IMR-90 (cell line): Measurements from ENCODE around the gene RIMOC1. TPM values are rescaled to one million over a fixed set of nuclear protein-coding genes. Genes with fewer than 3 reads are reported as not detected.

Experiments
- ATAC-seq: fragments of 200-7000 bp; cut with Tn5 transposase; 2 replicates; pipeline ENCODE4 v1.9.1; 2020; ENCODE audit warnings: low read depth, mild to moderate bottlenecking, moderate library complexity
- BruUV-seq: library from RNA; stranded (reverse); fragments of 400-500 nt; replicated peaks from 2 replicates; lab custom pipeline; 2021; lab: Mats Ljungman, UMichigan
- CTCF ChIA-PET: fragments of 300-600 bp; formaldehyde crosslinking; extraction: SDS; loops from one replicate; lab custom pipeline; 2021; ENCODE audit warnings: antibody characterized with exemption; lab: Yijun Ruan, JAX
- POLR2A ChIA-PET: fragments of 300-600 bp; sonication (Branson Sonifier 250); formaldehyde crosslinking; loops from one replicate; lab custom pipeline; 2022; ENCODE audit warnings: antibody characterized with exemption; ENCODE audit not compliant: unreplicated experiment; lab: Charles Lee
- DNase-seq: peaks from one replicate; pipeline ENCODE4 v3.0.0; 2013
- H2AFZ ChIP-seq: replicated peaks from 2 replicates; pipeline ENCODE3; 2013; ENCODE audit warnings: low read length, mild to moderate bottlenecking; ENCODE audit not compliant: poor library complexity
- H2AK5ac ChIP-seq: 2 replicates; pipeline ENCODE4 v1.6.1; 2013; ENCODE audit warnings: low read depth, low read length, inconsistent platforms
- H2AK9ac ChIP-seq: replicated peaks from 2 replicates; pipeline ENCODE3; 2013; ENCODE audit warnings: mild to moderate bottlenecking, low read depth, low read length, moderate library complexity; ENCODE audit not compliant: poor library complexity
- H2BK120ac ChIP-seq: 2 replicates; pipeline ENCODE4 v1.6.1; 2013; ENCODE audit warnings: low read depth, low read length, inconsistent platforms
- H2BK15ac ChIP-seq: 3 replicates; pipeline ENCODE4 v1.6.1; 2013; ENCODE audit warnings: low read depth, low read length, inconsistent platforms
- H2BK20ac ChIP-seq: 2 replicates; pipeline ENCODE4 v1.6.1; 2013; ENCODE audit warnings: low read depth, mild to moderate bottlenecking, inconsistent platforms, low read length, moderate library complexity
- H2BK5ac ChIP-seq: 2 replicates; pipeline ENCODE4 v1.6.1; 2013; ENCODE audit warnings: mild to moderate bottlenecking, low read depth, low read length, inconsistent platforms; ENCODE audit not compliant: poor library complexity, severe bottlenecking
- H3K14ac ChIP-seq: replicated peaks from 2 replicates; pipeline ENCODE4 v1.6.1; 2013; ENCODE audit warnings: low read depth, low read length, inconsistent platforms
- H3K18ac ChIP-seq: 2 replicates; pipeline ENCODE4 v1.6.1; 2013; ENCODE audit warnings: low read depth, low read length, control low read depth
- H3K23ac ChIP-seq: 2 replicates; pipeline ENCODE4 v1.6.1; 2013; ENCODE audit warnings: low read depth, low read length, inconsistent platforms
- H3K27ac ChIP-seq: 2 replicates; pipeline ENCODE4 v1.5.1; 2013; ENCODE audit warnings: mild to moderate bottlenecking, control low read depth, low read length; ENCODE audit not compliant: insufficient read depth
- H3K27me3 ChIP-seq: 2 replicates; pipeline ENCODE4 v1.6.1; 2013; ENCODE audit warnings: low read length; ENCODE audit not compliant: control insufficient read depth, insufficient read depth
- H3K36me3 ChIP-seq: 2 replicates; pipeline ENCODE4 v1.6.1; 2013; ENCODE audit warnings: low read length, mixed read lengths; ENCODE audit not compliant: control insufficient read depth, insufficient read depth
- H3K4ac ChIP-seq: 2 replicates; pipeline ENCODE4 v1.6.1; 2013; ENCODE audit warnings: low read depth, low read length, inconsistent platforms
- H3K4me1 ChIP-seq: 2 replicates; pipeline ENCODE4 v1.6.1; 2013; ENCODE audit warnings: low read length, mixed read lengths; ENCODE audit not compliant: control insufficient read depth, insufficient read depth
- H3K4me2 ChIP-seq: 2 replicates; pipeline ENCODE4 v1.6.1; 2013; ENCODE audit warnings: low read depth, mild to moderate bottlenecking, control low read depth, low read length, moderate library complexity
- H3K4me3 ChIP-seq: 2 replicates; pipeline ENCODE4 v1.5.1; 2013; ENCODE audit warnings: low read depth, mild to moderate bottlenecking, control low read depth, low read length, moderate library complexity; ENCODE audit not compliant: insufficient read depth
- H3K56ac ChIP-seq: 2 replicates; pipeline ENCODE4 v1.6.1; 2013; ENCODE audit warnings: low read length, inconsistent platforms; ENCODE audit not compliant: insufficient read depth; ENCODE audit errors: extremely low read depth
- H3K79me1 ChIP-seq, 2 experiments: 2 replicates each; pipeline ENCODE4 v1.6.1; 2013; ENCODE audit warnings: low read length in 2 of 2, inconsistent platforms in 1 of 2, low read depth in 1 of 2
- H3K9ac ChIP-seq: 2 replicates; pipeline ENCODE4 v1.6.1; 2013; ENCODE audit warnings: low read depth, low read length, control low read depth
- H3K9me1 ChIP-seq: 2 replicates; pipeline ENCODE4 v1.6.1; 2013; ENCODE audit warnings: low read length, inconsistent platforms; ENCODE audit not compliant: insufficient read depth
- H3K9me3 ChIP-seq: 2 replicates; pipeline ENCODE4 v1.6.1; 2013; ENCODE audit warnings: low read length; ENCODE audit not compliant: control insufficient read depth, insufficient read depth
- H4K20me1 ChIP-seq: 2 replicates; pipeline ENCODE4 v1.6.1; 2013; ENCODE audit warnings: low read length, inconsistent platforms; ENCODE audit not compliant: insufficient read depth
- H4K5ac ChIP-seq: 2 replicates; pipeline ENCODE4 v1.6.1; 2013; ENCODE audit warnings: mild to moderate bottlenecking, low read depth, low read length, control low read depth
- H4K8ac ChIP-seq, 2 experiments: 2 replicates each; pipeline ENCODE4 v1.6.1; 2013; ENCODE audit warnings: low read depth in 2 of 2, low read length in 2 of 2, control low read depth in 1 of 2, inconsistent platforms in 1 of 2
- H4K91ac ChIP-seq: 2 replicates; pipeline ENCODE4 v1.6.1; 2013; ENCODE audit warnings: low read depth, low read length, inconsistent platforms; ENCODE audit not compliant: insufficient read depth
- BHLHE40 ChIP-seq: fragments of 150-350 bp; IDR thresholded peaks from 2 replicates; pipeline ENCODE4 v1.6.1; 2016; ENCODE audit warnings: mild to moderate bottlenecking, low read depth, low read length
- CEBPB ChIP-seq: IDR thresholded peaks from 2 replicates; pipeline ENCODE4 v1.6.1; 2012; ENCODE audit warnings: low read depth, low read length, improper control_type of control experiment
- CHD1 ChIP-seq: IDR thresholded peaks from 2 replicates; pipeline ENCODE4 v1.6.1; 2012; ENCODE audit warnings: low read depth, low read length, improper control_type of control experiment
- FOS ChIP-seq: fragments of 150-350 bp; IDR thresholded peaks from 2 replicates; pipeline ENCODE4 v1.6.1; 2016; ENCODE audit warnings: low read depth, low read length
- MAFK ChIP-seq: IDR thresholded peaks from 2 replicates; pipeline ENCODE4 v1.6.1; 2012; ENCODE audit warnings: low read depth, low read length, improper control_type of control experiment
- MAZ ChIP-seq: IDR thresholded peaks from 2 replicates; pipeline ENCODE4 v1.6.1; 2012; ENCODE audit warnings: low read depth, mild to moderate bottlenecking, low read length, improper control_type of control experiment, moderate library complexity, borderline replicate concordance
- MXI1 ChIP-seq: IDR thresholded peaks from 2 replicates; pipeline ENCODE4 v1.6.1; 2012; ENCODE audit warnings: low read depth, mild to moderate bottlenecking, low read length, moderate library complexity, borderline replicate concordance
- NFE2L2 ChIP-seq: fragments of 150-350 bp; IDR thresholded peaks from 2 replicates; pipeline ENCODE4 v1.6.1; 2016; ENCODE audit warnings: low read depth, mild to moderate bottlenecking, low read length
- POLR2A ChIP-seq: IDR thresholded peaks from 2 replicates; pipeline ENCODE4 v1.6.1; 2012; ENCODE audit warnings: mild to moderate bottlenecking, low read depth, low read length
- RAD21 ChIP-seq: IDR thresholded peaks from 2 replicates; pipeline ENCODE4 v1.6.1; 2012; ENCODE audit warnings: low read length, improper control_type of control experiment
- RCOR1 ChIP-seq: IDR thresholded peaks from 2 replicates; pipeline ENCODE4 v1.6.1; 2012; ENCODE audit warnings: mild to moderate bottlenecking, low read length, improper control_type of control experiment; ENCODE audit not compliant: insufficient replicate concordance
- RFX5 ChIP-seq: IDR thresholded peaks from 2 replicates; pipeline ENCODE4 v1.8.0; 2012; ENCODE audit warnings: low read depth, mild to moderate bottlenecking, low read length, moderate library complexity
- SMC3 ChIP-seq: fragments of 150-350 bp; IDR thresholded peaks from 2 replicates; pipeline ENCODE4 v1.6.1; 2016; ENCODE audit warnings: low read depth, mild to moderate bottlenecking, antibody characterized with exemption, low read length, moderate library complexity
- WGBS, 2 experiments: methylation state at CpG; one replicate each; pipeline versions ENCODE4 v1.1.5 to v1.1.7; 2013; ENCODE audit warnings: missing lambda C conversion rate in 2 of 2; ENCODE audit not compliant: insufficient read length in 1 of 2; ENCODE audit errors: extremely low coverage in 2 of 2; 5-methylcytosine and 5-hydroxymethylcytosine counted together
- dilution Hi-C: fragments of 300-500 bp; cut with HindIII; formaldehyde crosslinking; loops from one replicate; pipeline ENCODE4 v1.14.3; 2018; ENCODE audit warnings: low sequenced_read_pairs; ENCODE audit not compliant: unreplicated experiment
- in situ Hi-C: fragments of 300-500 bp; cut with MboI; formaldehyde crosslinking; loops from 3 replicates; pipeline ENCODE4 v1.14.3; 2019; ENCODE audit warnings: low sequenced_read_pairs, inconsistent platforms, mixed read lengths
- intact Hi-C: fragments of 100-400 bp; cut with micrococcal nuclease; formaldehyde crosslinking; loops from 2 replicates; pipeline ENCODE4 v1.10.0; 2022
- polyA plus RNA-seq, 3 experiments: library from polyadenylated mRNA; depleted of rRNA; stranded (reverse); fragments of >200 nt; gene quantifications; 2 replicates each; pipeline ENCODE4 v1.2.3, GENCODE V29; 2012; ENCODE audit warnings: low replicate concordance in 1 of 3
- total RNA-seq: library from RNA; depleted of rRNA; stranded (reverse); fragments of >200 nt; gene quantifications from 2 replicates; pipeline ENCODE4 v1.2.3, GENCODE V29; 2012
- TF ChIP-seq, protein P1 (sequence below): fragments of 150-350 bp; IDR thresholded peaks from 2 replicates; pipeline ENCODE4 v1.6.1; 2017; ENCODE audit warnings: mild to moderate bottlenecking, antibody characterized with exemption, low read length, low read depth
- TF ChIP-seq, protein P2 (sequence below): fragments of 150-350 bp; IDR thresholded peaks from 2 replicates; pipeline ENCODE4 v1.6.1; 2016; ENCODE audit warnings: low read depth, mild to moderate bottlenecking, low read length, moderate library complexity, borderline replicate concordance
- TF ChIP-seq, protein P3 (sequence below): conservative IDR thresholded peaks from 2 replicates; pipeline ENCODE4 v1.5.1; 2012; ENCODE audit warnings: mild to moderate bottlenecking, low read depth, low read length, improper control_type of control experiment

Gene RIMOC1
- total and polyA plus RNA-seq, 2 of the 4 experiments (the other 2 are of a cell fraction), result 4.1 to 9.0 TPM

DNA sequence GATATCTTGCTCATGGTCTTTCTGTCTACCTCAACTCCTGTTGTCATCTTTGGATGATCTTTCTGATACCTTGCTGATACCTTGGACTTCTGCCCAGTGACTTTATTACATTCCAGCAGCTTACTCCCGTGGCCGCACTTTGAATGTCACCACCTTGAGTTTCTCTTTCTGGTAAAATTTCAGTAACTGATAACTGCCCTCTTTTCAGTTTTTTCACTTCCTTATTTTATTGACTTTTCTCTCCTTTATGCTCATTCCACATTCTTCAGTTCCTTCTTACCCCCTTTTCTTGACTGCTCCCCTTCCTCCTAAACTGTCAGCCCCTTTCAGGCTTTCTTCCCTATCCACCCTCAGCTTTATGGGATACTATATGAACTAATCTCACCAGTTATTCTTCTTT lies 14.0 kb downstream of the RIMOC1 start:
- in situ Hi-C loops (no loop called here), intact Hi-C loops (no loop called here), dilution Hi-C loops (no loop called here)
- no peak overlapping the region for H4K91ac ChIP-seq
- 100% methylated on average over 2 of the region's 2 CpGs; no CpG with 5 or more reads in 1 of the 2 experiments for WGBS, 2 experiments
- H3K9ac ChIP-seq, result no peak overlapping the region
- H3K4me1 ChIP-seq, result no peaks in the 10 kb centered on the region
- no peak for DNase-seq
- CTCF ChIA-PET, result no interaction called here
- no peaks in the 10 kb centered on the region for H3K27me3 ChIP-seq
- H3K4me3 ChIP-seq, result no peak overlapping the region
- H3K23ac ChIP-seq, result no peak overlapping the region
- POLR2A ChIA-PET, result no interaction called here
- no peak overlapping the region for H4K5ac ChIP-seq
- no peak overlapping the region for H3K4ac ChIP-seq
- no peak overlapping the region for H3K27ac ChIP-seq
- peaks cover 0 to 5% of the 10 kb centered on the region in 2 experiments; a peak in 2 of 4 replicates for H3K79me1 ChIP-seq
- no peak overlapping the region for H2AFZ ChIP-seq
- no peak overlapping the region for H3K18ac ChIP-seq
- no peaks in the 10 kb centered on the region for H3K9me3 ChIP-seq
- H3K14ac ChIP-seq, result no peak overlapping the region
- TF ChIP-seq, protein P1, sequence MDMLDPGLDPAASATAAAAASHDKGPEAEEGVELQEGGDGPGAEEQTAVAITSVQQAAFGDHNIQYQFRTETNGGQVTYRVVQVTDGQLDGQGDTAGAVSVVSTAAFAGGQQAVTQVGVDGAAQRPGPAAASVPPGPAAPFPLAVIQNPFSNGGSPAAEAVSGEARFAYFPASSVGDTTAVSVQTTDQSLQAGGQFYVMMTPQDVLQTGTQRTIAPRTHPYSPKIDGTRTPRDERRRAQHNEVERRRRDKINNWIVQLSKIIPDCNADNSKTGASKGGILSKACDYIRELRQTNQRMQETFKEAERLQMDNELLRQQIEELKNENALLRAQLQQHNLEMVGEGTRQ, result no peak
- TF ChIP-seq MAFK, result no peak
- no peak for TF ChIP-seq RAD21
- no peak for TF ChIP-seq SMC3
- TF ChIP-seq CHD1, result no peak
- TF ChIP-seq BHLHE40, result no peak
- no peak for TF ChIP-seq CEBPB
- no peak for TF ChIP-seq RCOR1
- TF ChIP-seq, protein P2, sequence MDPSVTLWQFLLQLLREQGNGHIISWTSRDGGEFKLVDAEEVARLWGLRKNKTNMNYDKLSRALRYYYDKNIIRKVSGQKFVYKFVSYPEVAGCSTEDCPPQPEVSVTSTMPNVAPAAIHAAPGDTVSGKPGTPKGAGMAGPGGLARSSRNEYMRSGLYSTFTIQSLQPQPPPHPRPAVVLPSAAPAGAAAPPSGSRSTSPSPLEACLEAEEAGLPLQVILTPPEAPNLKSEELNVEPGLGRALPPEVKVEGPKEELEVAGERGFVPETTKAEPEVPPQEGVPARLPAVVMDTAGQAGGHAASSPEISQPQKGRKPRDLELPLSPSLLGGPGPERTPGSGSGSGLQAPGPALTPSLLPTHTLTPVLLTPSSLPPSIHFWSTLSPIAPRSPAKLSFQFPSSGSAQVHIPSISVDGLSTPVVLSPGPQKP, result no peak
- TF ChIP-seq MXI1, result no peak
- TF ChIP-seq FOS, result no peak
- no peak for TF ChIP-seq RFX5
- TF ChIP-seq, protein P3, sequence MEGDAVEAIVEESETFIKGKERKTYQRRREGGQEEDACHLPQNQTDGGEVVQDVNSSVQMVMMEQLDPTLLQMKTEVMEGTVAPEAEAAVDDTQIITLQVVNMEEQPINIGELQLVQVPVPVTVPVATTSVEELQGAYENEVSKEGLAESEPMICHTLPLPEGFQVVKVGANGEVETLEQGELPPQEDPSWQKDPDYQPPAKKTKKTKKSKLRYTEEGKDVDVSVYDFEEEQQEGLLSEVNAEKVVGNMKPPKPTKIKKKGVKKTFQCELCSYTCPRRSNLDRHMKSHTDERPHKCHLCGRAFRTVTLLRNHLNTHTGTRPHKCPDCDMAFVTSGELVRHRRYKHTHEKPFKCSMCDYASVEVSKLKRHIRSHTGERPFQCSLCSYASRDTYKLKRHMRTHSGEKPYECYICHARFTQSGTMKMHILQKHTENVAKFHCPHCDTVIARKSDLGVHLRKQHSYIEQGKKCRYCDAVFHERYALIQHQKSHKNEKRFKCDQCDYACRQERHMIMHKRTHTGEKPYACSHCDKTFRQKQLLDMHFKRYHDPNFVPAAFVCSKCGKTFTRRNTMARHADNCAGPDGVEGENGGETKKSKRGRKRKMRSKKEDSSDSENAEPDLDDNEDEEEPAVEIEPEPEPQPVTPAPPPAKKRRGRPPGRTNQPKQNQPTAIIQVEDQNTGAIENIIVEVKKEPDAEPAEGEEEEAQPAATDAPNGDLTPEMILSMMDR, result no peak
- TF ChIP-seq NFE2L2, result no peak
- TF ChIP-seq MAZ, result no peak
- no peak for TF ChIP-seq POLR2A
- no peaks in the 10 kb centered on the region for H3K9me1 ChIP-seq
- H3K36me3 ChIP-seq, result peaks cover 16% of the 10 kb centered on the region
- H2AK5ac ChIP-seq, result no peak overlapping the region
- no peaks in the 10 kb centered on the region for H4K20me1 ChIP-seq
- no peak overlapping the region for H2BK5ac ChIP-seq
- H2AK9ac ChIP-seq, result no peak overlapping the region
- H3K56ac ChIP-seq, result no peak overlapping the region
- H2BK15ac ChIP-seq, result no peak overlapping the region; the same call in 2 of the 3 replicates
- BruUV-seq, result no TSS peak
- no peak overlapping the region for H4K8ac ChIP-seq
- no peak overlapping the region for H2BK20ac ChIP-seq
- ATAC-seq, result no peak
- H3K4me2 ChIP-seq, result no peak overlapping the region
- H2BK120ac ChIP-seq, result no peak overlapping the region
